CD4-positive, alpha-beta memory T cell (primary cell): ENCODE data around the gene PACRG. TPM values are rescaled to one million over a fixed set of nuclear protein-coding genes. Genes with fewer than 3 reads are reported as not detected.

Experiments used
- CTCF ChIA-PET: fragments of 350-600 bp; sonication (Branson Sonifier 250); formaldehyde crosslinking; loops from one replicate; lab custom pipeline; 2021; ENCODE audit warnings: inconsistent platforms; ENCODE audit not compliant: partially characterized antibody; lab: Charles Lee
- POLR2A ChIA-PET: fragments of 350-600 bp; sonication (Branson Sonifier 250); formaldehyde crosslinking; loops from one replicate; lab custom pipeline; 2021; ENCODE audit not compliant: partially characterized antibody; lab: Charles Lee
- DNase-seq, 5 donors: peaks; one replicate each; pipeline versions ENCODE4 v3.0.0 to v3.0.0-alpha.2; 2020 to 2022; ENCODE audit warnings: mixed read lengths in 1 of 5
- H3K27ac ChIP-seq: one replicate; pipeline ENCODE4 v1.7.0; 2013; ENCODE audit warnings: low read depth, low read length
- H3K27me3 ChIP-seq: 2 replicates; pipeline ENCODE4 v1.7.0; 2013; ENCODE audit warnings: mild to moderate bottlenecking, low read length, moderate library complexity; ENCODE audit not compliant: insufficient read depth
- H3K36me3 ChIP-seq: 2 replicates; pipeline ENCODE4 v1.7.0; 2013; ENCODE audit warnings: mild to moderate bottlenecking, low read length, moderate library complexity; ENCODE audit not compliant: insufficient read depth
- H3K4me1 ChIP-seq: 2 replicates; pipeline ENCODE4 v1.7.0; 2013; ENCODE audit warnings: mild to moderate bottlenecking, low read length, moderate library complexity; ENCODE audit not compliant: insufficient read depth
- H3K4me3 ChIP-seq, 2 donors: one replicate each; pipeline ENCODE4 v1.7.0; 2013; ENCODE audit warnings: low read length in 2 of 2, mild to moderate bottlenecking in 1 of 2
- H3K9me3 ChIP-seq, 2 donors: one replicate each; pipeline ENCODE4 v1.7.0; 2013; ENCODE audit warnings: low read length in 2 of 2, control low read depth in 1 of 2; ENCODE audit not compliant: control insufficient read depth in 1 of 2
- H3K27ac Mint-ChIP-seq, 7 donors: one replicate each; pipeline ENCODE4 v1.8.0; 2020 to 2021; ENCODE audit warnings: mixed read lengths in 7 of 7, mild to moderate bottlenecking in 6 of 7, inconsistent platforms in 3 of 7, moderate library complexity in 3 of 7
- H3K27me3 Mint-ChIP-seq, 2 donors: one replicate each; pipeline ENCODE4 v1.8.0; 2020 to 2021; ENCODE audit warnings: mixed read lengths in 2 of 2
- H3K36me3 Mint-ChIP-seq, 2 donors: one replicate each; pipeline ENCODE4 v1.8.0; 2020 to 2021; ENCODE audit warnings: mixed read lengths in 2 of 2, inconsistent platforms in 1 of 2, mild to moderate bottlenecking in 1 of 2
- H3K4me1 Mint-ChIP-seq, 4 donors: one replicate each; pipeline ENCODE4 v1.8.0; 2020 to 2021; ENCODE audit warnings: mixed read lengths in 4 of 4, mild to moderate bottlenecking in 1 of 4
- H3K4me3 Mint-ChIP-seq, 8 donors: one replicate each; pipeline ENCODE4 v1.8.0; 2020 to 2021; ENCODE audit warnings: mixed read lengths in 8 of 8, mild to moderate bottlenecking in 7 of 8, moderate library complexity in 6 of 8, inconsistent platforms in 3 of 8
- H3K9me3 Mint-ChIP-seq, 8 donors: one replicate each; pipeline ENCODE4 v1.8.0; 2020 to 2021; ENCODE audit warnings: mixed read lengths in 8 of 8, mild to moderate bottlenecking in 5 of 8, inconsistent platforms in 3 of 8, moderate library complexity in 1 of 8
- intact Hi-C: fragments of 100-400 bp; cut with micrococcal nuclease; formaldehyde crosslinking; loops from one replicate; pipeline ENCODE4 v1.15.1; 2023
- polyA plus RNA-seq, 2 donors: library from polyadenylated mRNA; unstranded; fragments of 300-500 nt; fragmentation: Illumina TruSeq; gene quantifications; one replicate each; pipeline ENCODE4 v1.2.3, GENCODE V29; 2021
- total RNA-seq, 2 experiments: library from RNA; stranded (reverse); gene quantifications; one replicate each; pipeline ENCODE4 v1.2.3, GENCODE V29; 2021

Gene PACRG
- total and polyA plus RNA-seq, 4 experiments from 2014 or later: 0.21 to 1.5 (median 0.81) TPM; not detected in 1

- Mint-ChIP-seq H3K9me3 (peaks cover 5 to 27% (median 18%) of the 10 kb centered on the region in 8 donors), H3K27ac (no peak overlapping the region), H3K4me3 (no peak overlapping the region), H3K4me1 (no peaks in the 10 kb centered on the region), H3K27me3 (peaks cover 0 to 1% of the 10 kb centered on the region in 2 donors), H3K36me3 (no peaks in the 10 kb centered on the region)
- Histone ChIP-seq H3K4me1 (no peaks in the 10 kb centered on the region), H3K36me3 (no peaks in the 10 kb centered on the region), H3K4me3 (no peak overlapping the region), H3K27ac (no peak overlapping the region), H3K27me3 (no peaks in the 10 kb centered on the region), H3K9me3 (no peaks in the 10 kb centered on the region)
- POLR2A ChIA-PET: no interaction called here
- CTCF ChIA-PET: no interaction called here
- no peak for DNase-seq
- intact Hi-C loops: no loop called here
Observed at GRCh38 chr6:162921062-162921461, 193.3 kb downstream of the PACRG start.

- no peak for DNase-seq
- Histone ChIP-seq H3K4me1 (no peaks in the 10 kb centered on the region), H3K4me3 (no peak overlapping the region), H3K27ac (no peak overlapping the region), H3K9me3 (no peaks in the 10 kb centered on the region), H3K27me3 (no peaks in the 10 kb centered on the region), H3K36me3 (no peaks in the 10 kb centered on the region)
- CTCF ChIA-PET: no interaction called here
- H3K9me3 Mint-ChIP-seq: peaks cover 5 to 32% (median 18%) of the 10 kb centered on the region in 8 donors
- H3K27me3 Mint-ChIP-seq: peaks cover 0 to 1% of the 10 kb centered on the region in 2 donors
- intact Hi-C loops: no loop called here
- POLR2A ChIA-PET: no interaction called here
- H3K36me3 Mint-ChIP-seq: no peaks in the 10 kb centered on the region
- no peak overlapping the region for H3K27ac Mint-ChIP-seq
- H3K4me3 Mint-ChIP-seq: no peak overlapping the region
- no peaks in the 10 kb centered on the region for H3K4me1 Mint-ChIP-seq
Observed at GRCh38 chr6:162921510-162922040, 193.8 kb downstream of the PACRG start.

GRCh38 chr6:162922563-162923166, 194.9 kb downstream of the PACRG start:
- CTCF ChIA-PET: no interaction called here
- Histone ChIP-seq H3K36me3 (no peaks in the 10 kb centered on the region), H3K9me3 (no peaks in the 10 kb centered on the region), H3K4me3 (no peak overlapping the region), H3K27ac (no peak overlapping the region), H3K4me1 (no peaks in the 10 kb centered on the region), H3K27me3 (no peaks in the 10 kb centered on the region)
- no peaks in the 10 kb centered on the region for H3K4me1 Mint-ChIP-seq
- no peak overlapping the region for H3K27ac Mint-ChIP-seq
- no peak for DNase-seq
- POLR2A ChIA-PET: no interaction called here
- H3K27me3 Mint-ChIP-seq: peaks cover 0 to 1% of the 10 kb centered on the region in 2 donors
- intact Hi-C loops: no loop called here
- H3K36me3 Mint-ChIP-seq: no peaks in the 10 kb centered on the region
- H3K4me3 Mint-ChIP-seq: no peak overlapping the region
- H3K9me3 Mint-ChIP-seq: peaks cover 5 to 39% (median 21%) of the 10 kb centered on the region in 8 donors

- H3K4me1 ChIP-seq: no peaks in the 10 kb centered on the region
- Mint-ChIP-seq H3K9me3 (peaks cover 6 to 51% (median 34%) of the 10 kb centered on the region in 8 donors), H3K4me1 (no peaks in the 10 kb centered on the region), H3K27me3 (no peaks in the 10 kb centered on the region), H3K4me3 (no peak overlapping the region), H3K27ac (no peak overlapping the region), H3K36me3 (peaks cover 2 to 4% of the 10 kb centered on the region in 2 donors)
- no peak overlapping the region for H3K4me3 ChIP-seq
- H3K27me3 ChIP-seq: no peaks in the 10 kb centered on the region
- DNase-seq: no peak
- no peaks in the 10 kb centered on the region for H3K36me3 ChIP-seq
- H3K9me3 ChIP-seq: no peaks in the 10 kb centered on the region
- ChIA-PET CTCF (no interaction called here), POLR2A (no interaction called here)
- intact Hi-C loops: no loop called here
- no peak overlapping the region for H3K27ac ChIP-seq
Observed at GRCh38 chr6:162934844-162935243, 207.1 kb downstream of the PACRG start.

GRCh38 chr6:162940426-162940825, 212.7 kb downstream of the PACRG start:
- H3K36me3 Mint-ChIP-seq: no peaks in the 10 kb centered on the region
- CTCF ChIA-PET: no interaction called here
- H3K27ac Mint-ChIP-seq: no peak overlapping the region
- H3K4me1 Mint-ChIP-seq: no peaks in the 10 kb centered on the region
- Histone ChIP-seq H3K4me3 (no peak overlapping the region), H3K4me1 (no peaks in the 10 kb centered on the region), H3K9me3 (no peaks in the 10 kb centered on the region), H3K36me3 (no peaks in the 10 kb centered on the region), H3K27ac (no peak overlapping the region), H3K27me3 (no peaks in the 10 kb centered on the region)
- POLR2A ChIA-PET: no interaction called here
- peak overlapping the region in 1 of 8 donors; percentile 9 for H3K4me3 Mint-ChIP-seq
- no peak for DNase-seq
- peaks cover 0 to 1% of the 10 kb centered on the region in 2 donors for H3K27me3 Mint-ChIP-seq
- H3K9me3 Mint-ChIP-seq: peaks cover 4 to 48% (median 27%) of the 10 kb centered on the region in 8 donors
- intact Hi-C loops: no loop called here

GRCh38 chr6:162941128-162941527, 213.4 kb downstream of the PACRG start:
- H3K27ac ChIP-seq: no peak overlapping the region
- no peak for DNase-seq
- no peak overlapping the region for H3K4me3 ChIP-seq
- no peak overlapping the region for H3K4me3 Mint-ChIP-seq
- peaks cover 4 to 49% (median 24%) of the 10 kb centered on the region in 8 donors for H3K9me3 Mint-ChIP-seq
- H3K27me3 ChIP-seq: no peaks in the 10 kb centered on the region
- no peaks in the 10 kb centered on the region for H3K4me1 ChIP-seq
- ChIA-PET POLR2A (no interaction called here), CTCF (no interaction called here)
- no peaks in the 10 kb centered on the region for H3K36me3 Mint-ChIP-seq
- no peaks in the 10 kb centered on the region for H3K36me3 ChIP-seq
- intact Hi-C loops: no loop called here
- H3K4me1 Mint-ChIP-seq: no peaks in the 10 kb centered on the region
- H3K9me3 ChIP-seq: no peaks in the 10 kb centered on the region
- H3K27ac Mint-ChIP-seq: no peak overlapping the region
- H3K27me3 Mint-ChIP-seq: peaks cover 0 to 1% of the 10 kb centered on the region in 2 donors

- Mint-ChIP-seq H3K4me3 (no peak overlapping the region), H3K4me1 (no peaks in the 10 kb centered on the region), H3K27me3 (peaks cover 0 to 1% of the 10 kb centered on the region in 2 donors), H3K9me3 (peaks cover 2 to 51% (median 22%) of the 10 kb centered on the region in 8 donors), H3K36me3 (no peaks in the 10 kb centered on the region), H3K27ac (no peak overlapping the region)
- Histone ChIP-seq H3K4me1 (no peaks in the 10 kb centered on the region), H3K36me3 (no peaks in the 10 kb centered on the region), H3K4me3 (no peak overlapping the region), H3K9me3 (no peaks in the 10 kb centered on the region), H3K27ac (no peak overlapping the region), H3K27me3 (no peaks in the 10 kb centered on the region)
- no peak for DNase-seq
- intact Hi-C loops: no loop called here
- ChIA-PET CTCF (no interaction called here), POLR2A (no interaction called here)
Observed at GRCh38 chr6:162942866-162943265, 215.1 kb downstream of the PACRG start.
